ENCODE results near the gene SERPINE1.

GRCh38 chr7:101108330-101108857, 18.5 kb upstream of the SERPINE1 start:
- TF ChIP-seq CTCF (IDR thresholded peaks at IDR 0.05; ENCODE audit: borderline replicate concordance, extremely low read depth, low read length, poor library complexity, severe bottlenecking) (no peak), EZH2 (IDR thresholded peaks at IDR 0.05; ENCODE audit: borderline replicate concordance, low read depth, low read length, severe bottlenecking) (no peak)
